ENCODE measurements around the gene MED13L.

DNA sequence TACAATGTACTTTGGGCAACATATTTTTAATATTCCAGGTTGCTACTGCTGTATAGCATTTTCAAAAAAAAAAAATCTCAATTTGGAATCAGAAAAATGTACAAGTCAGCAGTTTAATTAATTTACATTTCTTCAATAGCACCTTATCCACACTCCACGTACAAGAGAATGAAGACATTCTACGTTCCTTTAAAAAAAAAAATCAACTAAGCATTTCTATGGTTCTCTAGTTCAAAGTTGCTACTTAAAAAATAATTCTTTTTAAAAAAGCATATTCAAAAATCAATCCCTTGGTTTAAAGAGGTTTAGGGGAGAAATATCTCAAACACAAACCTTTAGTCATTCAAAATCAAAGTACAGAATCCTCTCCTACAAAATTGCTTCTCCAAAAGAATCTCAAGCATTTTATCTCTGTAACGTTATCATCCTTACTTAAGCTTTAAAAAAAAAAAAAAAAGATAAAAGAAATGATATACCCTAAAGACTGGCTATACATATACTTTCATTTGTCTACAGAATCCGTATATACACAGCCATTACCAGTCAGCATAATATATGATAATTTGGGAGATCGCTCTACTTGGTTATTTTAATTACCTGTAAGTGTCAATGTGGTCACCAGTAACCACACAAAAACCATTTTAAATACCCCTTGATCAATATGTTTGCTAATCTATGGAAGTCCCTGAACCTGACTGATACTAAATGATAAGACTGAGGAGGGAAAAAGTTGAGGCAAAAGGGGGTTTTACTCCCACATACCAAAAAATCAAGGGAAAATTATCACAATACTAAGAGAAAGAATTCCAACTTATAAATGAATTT, 2.7 kb downstream of the MED13L start:
- TF ChIP-seq, protein P1, sequence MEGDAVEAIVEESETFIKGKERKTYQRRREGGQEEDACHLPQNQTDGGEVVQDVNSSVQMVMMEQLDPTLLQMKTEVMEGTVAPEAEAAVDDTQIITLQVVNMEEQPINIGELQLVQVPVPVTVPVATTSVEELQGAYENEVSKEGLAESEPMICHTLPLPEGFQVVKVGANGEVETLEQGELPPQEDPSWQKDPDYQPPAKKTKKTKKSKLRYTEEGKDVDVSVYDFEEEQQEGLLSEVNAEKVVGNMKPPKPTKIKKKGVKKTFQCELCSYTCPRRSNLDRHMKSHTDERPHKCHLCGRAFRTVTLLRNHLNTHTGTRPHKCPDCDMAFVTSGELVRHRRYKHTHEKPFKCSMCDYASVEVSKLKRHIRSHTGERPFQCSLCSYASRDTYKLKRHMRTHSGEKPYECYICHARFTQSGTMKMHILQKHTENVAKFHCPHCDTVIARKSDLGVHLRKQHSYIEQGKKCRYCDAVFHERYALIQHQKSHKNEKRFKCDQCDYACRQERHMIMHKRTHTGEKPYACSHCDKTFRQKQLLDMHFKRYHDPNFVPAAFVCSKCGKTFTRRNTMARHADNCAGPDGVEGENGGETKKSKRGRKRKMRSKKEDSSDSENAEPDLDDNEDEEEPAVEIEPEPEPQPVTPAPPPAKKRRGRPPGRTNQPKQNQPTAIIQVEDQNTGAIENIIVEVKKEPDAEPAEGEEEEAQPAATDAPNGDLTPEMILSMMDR (IDR thresholded peaks at IDR 0.05): no peak
- no peak for TF ChIP-seq POLR2A (IDR thresholded peaks at IDR 0.05)
